Stromal cell of bone marrow (primary cell): ENCODE measurements around the gene PITPNM2.
A peak's percentile ranks its signal among the peaks of the same experiment; 100 is the strongest.
"Not testable (repeated sequence)": the region's sequence is repeated elsewhere in the genome, so short reads cannot be mapped to it uniquely, and the experiment has no call there.

Source experiments
- DNase-seq: peaks from one replicate; pipeline ENCODE4 v3.0.0-alpha.2; 2012; ENCODE audit warnings: low read depth

The PITPNM2 gene

DNA sequence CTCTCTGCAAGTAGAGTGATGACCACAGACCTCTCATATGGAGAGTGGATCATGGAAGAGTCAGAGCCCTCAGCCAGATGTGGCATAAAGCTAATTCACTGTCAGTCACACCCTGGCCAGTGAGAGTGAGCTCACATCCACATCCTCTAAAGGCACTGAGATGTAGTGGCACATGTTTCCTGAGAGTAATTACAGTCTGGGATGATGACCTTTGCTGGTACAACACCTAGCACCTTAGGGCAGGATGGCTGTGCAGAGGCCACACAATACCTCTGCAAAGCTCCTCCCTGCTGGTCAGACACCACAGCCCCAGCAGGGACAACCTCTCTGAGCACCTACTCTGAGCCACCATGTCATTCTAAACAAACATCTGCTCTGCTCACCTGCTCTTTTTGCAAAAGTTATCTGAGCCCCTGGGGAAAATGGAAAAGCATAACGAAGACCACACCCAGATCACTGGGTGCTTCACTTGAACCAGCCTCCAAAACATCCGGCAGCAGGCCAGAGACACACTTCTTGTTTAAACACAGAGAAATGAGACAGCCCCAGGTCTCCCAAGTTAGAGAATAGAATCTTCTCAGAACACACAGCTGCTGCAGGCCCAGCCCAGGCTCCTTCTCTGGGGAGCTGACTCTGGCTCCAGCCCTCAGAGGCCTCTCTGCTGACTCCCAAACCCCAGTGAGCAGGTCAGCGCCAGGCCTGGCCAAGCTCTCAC, 30.3 kb downstream of the PITPNM2 start:
- DNase-seq, result no peak

DNA sequence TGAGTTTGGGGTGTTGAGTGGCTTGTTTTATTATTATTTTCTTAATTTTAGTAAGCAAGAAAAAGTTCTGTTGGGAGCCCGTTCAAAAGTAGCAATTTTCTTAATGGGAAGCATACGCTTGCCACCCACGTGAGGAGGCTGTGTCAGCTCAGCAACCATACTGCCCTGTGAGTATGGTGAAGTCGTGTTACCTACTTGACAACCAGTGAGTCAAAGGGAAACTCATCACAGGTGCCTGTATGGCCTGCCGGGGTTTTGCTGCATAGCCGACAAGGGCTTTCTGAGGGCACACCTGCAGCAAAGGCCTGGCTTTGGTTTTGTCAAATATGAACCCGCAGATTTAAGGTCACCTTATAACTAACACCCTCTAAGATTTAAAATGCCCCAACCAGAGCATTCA, 31.1 kb downstream of the PITPNM2 start:
- DNase-seq, result no peak

DNA sequence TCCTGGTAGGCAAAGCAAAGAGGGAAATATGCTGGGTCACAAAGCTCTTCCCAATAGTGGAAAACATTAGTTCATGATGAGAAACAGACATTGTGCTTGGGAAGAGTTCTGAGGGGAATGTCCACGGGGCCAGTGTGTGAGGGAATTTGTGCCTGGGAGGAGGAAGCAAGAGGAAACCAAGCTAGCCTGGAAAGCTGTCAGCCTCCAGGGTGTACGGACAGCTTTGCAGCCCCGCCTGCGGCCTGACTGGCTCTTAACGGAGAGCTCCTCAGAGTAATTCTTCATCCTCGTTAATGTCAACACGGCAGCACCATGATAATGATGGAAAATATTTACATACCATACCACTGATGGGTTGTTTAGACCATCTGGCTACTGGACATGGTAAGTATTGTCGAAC, 32.4 kb downstream of the PITPNM2 start:
- no peak for DNase-seq

DNA sequence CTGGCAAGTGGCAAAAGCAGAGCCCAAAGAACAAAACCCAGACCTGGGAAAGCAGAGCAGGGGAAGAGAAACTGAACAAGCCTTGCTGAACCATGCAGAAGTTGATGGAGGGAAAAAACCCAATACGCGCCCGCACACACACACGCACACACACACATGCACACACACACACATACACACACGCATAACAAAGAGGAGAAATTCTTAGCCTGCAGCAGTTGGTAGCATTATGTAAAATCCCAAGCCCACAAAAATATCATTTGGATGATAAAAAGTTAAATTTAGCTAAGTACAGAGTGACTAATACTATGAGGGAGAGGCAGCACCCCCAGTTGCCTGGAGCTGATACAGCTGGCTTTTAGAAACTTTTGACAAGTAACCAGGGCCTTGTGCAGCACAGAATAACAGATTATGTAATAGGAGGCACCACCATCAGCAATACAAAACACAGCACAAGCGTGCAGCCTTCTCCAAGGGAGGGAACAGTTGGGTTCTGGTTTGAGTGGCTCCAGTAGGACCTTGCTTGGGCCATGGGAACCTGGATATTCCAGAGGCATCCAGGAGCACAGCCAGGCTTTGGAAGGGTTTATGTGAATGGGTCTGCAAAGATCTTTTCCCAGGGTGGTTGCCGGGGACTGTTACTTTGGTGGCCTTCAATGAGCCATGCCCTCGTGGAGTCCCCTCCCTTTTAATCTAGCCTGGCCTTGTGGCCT, 35.3 kb downstream of the PITPNM2 start:
- peak; percentile 93 for DNase-seq

DNA sequence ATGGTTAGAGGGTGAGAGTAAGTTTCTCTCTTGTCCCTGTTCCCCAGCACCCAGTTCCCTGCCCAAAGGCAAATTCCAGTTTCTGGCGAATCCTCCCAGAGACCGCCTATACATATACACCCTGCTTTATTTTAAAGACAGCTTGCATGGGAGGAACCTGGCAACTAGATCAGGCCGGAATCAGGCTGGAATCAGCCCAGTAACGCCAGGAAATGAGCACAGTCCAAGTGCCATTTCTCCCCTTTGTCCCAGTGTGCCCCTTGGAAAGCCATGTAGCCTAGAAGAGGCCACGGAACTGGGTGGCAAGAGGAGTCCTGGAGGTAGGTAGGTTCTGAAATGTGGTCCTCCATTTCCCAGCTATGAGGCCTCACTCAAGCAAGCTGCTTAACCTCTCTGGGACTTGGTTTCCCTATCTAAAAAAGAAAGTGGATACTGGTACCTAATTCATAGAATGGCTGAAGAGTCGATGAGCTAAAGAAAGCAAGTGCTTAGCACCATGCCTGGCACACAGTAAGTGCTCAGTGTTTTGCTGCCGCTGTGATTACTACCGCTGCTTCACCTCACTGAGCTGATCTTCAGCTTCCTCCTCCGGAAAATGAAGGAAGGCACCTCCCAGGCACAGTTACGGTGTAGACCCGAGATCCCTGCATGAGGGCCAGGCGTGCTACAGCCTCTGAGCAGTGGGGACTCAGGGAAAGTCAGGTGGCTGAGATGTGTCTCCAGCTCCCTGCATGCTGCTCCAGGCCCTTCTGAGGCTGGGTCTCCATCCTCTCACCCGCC, 36.4 kb downstream of the PITPNM2 start:
- no peak for DNase-seq

DNA sequence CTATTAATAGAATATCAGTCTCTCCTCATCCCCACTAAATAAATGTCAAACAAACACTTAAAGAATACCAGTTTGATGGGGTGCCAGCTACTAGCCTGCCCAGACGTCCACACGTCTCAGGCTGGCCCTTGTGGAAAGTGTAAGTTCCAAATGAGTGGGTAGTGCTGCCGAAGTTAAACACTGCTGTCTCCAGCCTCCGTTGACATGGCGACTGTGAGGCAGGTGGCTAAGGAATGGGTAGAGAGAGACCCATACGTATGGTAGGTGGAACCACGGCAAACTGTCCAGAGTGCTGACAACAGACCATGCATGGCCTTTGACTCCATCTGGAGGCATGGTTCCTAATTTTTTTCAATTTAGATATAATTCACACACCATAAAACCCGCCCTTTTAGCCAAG, 37.9 kb downstream of the PITPNM2 start:
- DNase-seq, result no peak

DNA sequence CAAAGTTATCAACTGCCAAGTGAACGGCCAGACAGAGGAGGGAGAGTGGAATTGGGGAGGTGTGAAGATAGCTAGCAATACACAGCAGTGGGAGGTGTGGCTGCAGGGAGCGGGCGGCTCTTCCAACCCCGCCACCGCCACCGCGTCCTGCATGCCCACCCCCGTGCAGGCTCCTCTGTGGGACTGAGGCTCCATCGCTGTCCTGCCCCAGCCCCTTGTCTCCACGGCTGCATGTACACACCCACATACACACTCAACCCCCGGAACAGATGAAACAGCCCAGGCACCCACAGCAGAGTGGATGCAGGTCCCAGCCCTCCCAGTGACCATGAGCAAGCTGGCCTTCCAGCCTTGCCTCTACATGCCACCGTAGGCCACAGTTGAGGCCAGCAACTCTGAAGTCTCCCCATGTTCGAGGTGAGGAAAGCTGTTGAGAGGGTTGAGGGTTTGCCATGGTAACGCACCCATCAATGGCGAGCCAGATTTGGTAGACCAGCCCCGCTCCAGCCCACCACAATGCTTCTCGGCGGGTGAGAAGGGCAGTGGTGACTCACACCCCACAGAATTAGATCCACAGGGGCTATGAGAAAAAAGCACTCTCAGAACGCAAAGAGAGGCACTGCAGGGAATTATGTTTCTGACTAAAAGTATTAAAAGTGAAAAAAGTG, 39.3 kb downstream of the PITPNM2 start:
- DNase-seq, result no peak

DNA sequence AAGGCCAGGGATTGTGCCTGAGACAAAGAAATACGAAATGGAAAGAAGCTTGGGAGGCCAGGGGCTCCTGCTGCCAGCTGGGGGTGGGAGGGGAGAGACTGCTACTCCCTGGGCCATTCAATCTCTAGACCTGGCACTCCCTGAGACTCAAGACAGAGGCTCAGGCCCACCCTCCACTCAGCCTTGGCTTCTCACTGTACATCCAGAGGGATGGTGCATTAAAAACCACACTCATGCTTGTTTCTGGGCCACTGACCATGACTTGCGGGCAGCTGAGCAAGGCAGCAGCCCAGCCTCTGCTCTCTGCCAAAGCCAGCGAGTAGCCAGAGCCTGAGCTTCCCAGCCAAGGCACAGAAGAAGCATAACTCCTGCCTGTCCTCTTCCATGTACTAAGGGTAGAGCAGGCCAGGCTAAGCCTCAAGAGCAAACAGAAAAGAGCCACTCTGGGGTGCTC, 41.5 kb downstream of the PITPNM2 start:
- DNase-seq, result no peak

DNA sequence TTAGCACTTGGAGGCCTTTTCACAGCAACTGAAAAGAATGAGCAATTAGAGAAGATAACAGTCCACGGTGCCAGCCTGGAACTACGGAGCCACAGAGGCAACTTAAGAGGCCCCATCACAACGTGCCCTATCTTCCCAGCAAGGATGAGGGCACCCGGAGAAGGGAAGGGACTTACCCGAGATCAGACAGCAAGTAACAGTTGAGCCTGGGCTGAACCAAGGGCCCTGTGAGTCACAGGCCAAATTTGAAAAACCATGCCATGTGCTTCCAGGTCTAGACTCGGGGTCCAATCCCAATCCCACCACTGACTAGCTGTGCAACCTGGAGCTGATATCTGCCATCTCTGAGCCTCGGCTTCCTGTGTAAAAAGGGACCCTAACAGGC, 42.2 kb downstream of the PITPNM2 start:
- DNase-seq, result no peak

DNA sequence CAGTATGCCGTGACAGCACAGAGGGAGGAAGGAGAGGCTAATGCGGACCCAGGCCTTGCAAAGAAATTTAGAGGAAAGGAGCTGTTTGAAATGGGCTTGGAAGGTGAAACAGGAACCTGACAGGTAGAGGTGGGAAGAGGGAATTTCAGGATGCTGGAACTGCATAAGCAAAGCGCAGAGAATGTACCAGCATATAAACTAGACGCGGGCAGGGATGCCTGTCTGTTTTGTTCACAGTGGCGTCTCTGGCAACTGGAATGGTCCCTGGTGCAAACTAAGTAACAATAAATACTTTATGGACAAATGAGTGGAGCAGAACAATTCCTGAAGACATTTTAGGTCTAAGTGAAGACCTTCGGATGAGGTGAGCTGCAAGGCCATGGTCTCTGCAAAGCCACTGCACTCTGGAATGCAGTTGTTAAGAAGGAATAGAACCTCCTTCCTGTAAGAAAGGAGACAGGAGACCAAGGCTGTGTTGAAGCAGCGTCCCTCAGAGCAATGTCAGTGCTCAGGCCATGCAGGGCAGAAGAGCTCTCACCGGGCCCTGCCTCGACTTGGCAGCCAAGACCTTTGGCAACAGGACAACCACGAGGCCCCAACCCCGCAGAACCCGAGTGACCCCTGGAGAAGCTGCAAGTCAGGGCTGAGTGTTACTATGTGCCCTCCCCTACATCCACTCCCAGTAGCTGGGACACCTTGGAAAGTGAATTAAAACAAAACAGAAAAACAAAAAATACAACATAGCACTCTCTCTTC, 42.8 kb downstream of the PITPNM2 start:
- DNase-seq, result no peak

DNA sequence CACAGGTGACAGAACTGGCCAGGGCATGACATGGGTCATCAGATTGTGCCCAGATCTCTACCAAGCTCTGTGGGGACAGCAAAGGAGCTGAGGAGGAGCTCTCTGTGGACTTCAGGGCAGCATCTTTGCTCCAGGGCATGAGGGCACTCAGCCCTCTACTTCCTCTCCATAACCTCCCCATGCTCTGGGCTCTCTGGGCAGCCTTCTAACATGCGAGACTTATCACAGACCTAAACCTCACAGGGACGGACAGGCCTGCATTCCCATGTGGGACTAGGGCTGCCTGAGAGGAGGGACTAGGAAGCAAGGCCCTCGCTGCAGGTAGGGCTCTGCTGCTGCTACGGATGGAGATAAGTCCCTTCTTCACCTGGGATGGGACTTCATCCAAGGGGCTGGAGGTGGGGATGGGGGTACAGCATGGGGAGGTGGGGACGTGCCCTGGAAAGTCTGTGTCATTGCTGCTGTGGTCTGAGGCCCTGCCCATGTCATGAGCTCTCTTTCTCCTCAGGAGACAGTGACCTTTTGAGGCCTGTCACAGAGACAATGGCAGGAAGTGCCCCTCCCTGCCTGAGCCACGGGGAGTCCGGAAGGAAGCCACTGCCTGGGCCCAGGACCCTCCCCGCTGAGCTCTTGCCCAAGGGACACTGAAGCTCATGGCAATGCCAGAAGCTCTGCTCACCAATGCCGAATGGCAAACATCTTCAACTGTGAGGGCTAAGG, 44.1 kb downstream of the PITPNM2 start:
- no peak for DNase-seq

DNA sequence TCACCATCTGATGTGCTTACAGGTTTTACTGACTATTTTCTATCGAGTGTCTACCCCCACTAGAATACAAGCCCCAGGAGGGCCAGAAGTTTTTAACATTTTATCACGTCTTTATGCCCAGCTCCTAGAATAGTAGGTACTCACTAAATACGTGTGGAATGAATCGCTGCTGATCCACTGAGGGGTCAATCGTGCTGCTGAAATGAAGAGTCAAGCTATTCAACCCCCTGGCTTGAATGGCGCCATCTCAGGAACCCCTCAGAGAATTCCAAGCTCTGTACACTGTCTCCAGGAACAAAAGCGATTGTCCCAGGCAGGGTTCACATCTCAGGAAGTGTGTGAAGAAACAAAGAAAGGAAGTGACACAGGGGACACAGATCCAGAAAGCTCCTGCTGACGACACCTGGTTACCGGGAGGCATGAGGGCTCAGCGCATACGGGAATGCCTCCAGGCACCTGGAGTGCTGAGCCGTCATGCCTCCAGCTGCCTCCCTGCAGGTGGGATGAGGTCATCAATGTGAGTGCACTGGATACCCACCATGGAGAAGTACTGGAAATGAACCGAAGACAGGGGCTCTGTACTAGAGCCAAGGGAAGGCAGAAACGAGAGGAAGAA, 45.6 kb downstream of the PITPNM2 start:
- DNase-seq, result no peak

DNA sequence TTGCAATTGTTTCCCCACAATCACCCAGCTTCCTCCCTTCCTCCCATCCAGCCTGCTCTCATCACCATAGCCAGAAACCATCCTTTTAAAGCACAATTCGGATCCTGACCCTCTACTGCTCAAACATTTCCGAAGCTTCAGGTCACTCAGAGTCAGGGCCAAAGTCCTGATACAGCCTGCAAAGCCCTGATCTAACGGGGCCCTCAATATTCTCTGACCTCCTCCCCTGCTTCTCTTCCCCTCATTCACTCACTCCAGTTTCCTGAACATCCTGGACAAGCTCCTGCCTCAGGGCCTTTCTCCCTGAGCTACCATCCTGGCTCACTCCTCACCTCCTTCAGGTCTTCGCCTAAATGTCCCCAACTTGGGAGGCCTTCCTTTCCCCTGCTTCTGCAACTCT, 46.1 kb downstream of the PITPNM2 start:
- no peak for DNase-seq

DNA sequence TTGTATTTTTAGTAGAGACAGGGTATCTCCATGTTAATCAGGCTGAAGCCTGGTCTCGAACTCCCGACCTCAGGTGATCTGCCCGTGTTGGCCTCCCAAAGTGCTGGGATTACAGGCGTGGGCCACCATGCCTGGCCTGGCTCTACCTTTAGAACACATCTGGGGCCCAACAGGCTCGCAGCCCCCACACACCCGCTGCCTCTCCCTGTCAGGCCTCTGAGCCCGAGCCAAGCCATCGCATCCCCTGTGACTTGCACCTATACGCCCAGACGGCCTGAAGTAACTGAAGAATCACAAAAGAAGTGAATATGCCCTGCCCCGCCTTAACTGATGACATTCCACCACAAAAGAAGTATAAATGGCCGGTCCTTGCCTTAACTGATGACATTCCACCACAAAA, 46.8 kb downstream of the PITPNM2 start:
- not testable (repeated sequence) for DNase-seq

DNA sequence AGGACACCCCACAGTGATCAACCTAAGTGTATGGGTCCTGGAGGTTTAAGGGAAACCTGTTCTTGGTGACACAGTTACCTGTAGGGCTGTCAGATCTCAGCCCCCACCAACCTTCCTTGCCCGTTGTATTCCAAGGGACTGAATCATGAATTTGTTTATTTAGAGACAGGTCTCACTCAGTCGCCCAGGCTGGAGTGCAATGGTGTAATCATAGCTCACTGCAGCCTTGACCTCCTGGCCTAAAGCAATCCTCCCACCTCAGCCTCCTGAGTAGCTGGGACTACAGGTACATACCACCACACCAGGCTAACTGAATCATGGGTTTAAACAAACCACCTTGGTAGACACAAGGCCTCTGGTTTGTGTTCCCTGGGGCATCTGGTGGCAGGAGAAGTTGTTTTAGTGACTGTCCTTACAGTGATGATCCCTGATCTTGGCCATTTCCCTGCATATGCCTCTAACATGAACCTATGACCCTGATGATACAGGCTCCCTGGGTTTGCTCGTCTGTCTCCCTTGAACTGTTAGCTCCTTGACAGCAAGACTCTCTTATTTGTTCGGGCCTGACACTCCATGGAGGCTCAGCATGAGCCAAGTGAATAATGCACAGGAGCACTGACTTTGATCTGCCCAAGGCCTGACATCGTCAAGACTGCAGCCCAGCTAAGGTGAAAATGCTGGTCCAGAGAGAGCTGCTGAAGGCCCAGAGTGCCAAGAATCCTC, 47.9 kb downstream of the PITPNM2 start:
- no peak for DNase-seq

DNA sequence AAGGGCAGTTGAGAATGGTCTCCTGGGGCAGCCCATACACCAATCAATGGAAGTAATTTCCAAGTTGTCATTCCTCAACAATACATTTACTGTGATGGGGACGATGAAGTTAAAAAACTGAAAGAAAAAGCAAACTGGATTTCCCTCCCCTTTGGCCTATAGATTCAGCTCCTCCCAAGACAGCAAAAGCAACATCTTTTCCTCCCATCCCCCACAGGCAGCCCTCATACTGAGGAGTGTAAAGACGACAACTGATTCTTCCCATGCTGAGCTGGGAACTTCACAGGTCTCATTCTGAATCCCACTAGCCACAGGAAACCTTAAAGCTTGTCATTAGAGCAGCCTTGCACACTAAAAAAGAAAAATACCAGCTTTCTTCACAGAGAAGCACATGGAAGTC, 48.5 kb downstream of the PITPNM2 start:
- DNase-seq, result no peak

DNA sequence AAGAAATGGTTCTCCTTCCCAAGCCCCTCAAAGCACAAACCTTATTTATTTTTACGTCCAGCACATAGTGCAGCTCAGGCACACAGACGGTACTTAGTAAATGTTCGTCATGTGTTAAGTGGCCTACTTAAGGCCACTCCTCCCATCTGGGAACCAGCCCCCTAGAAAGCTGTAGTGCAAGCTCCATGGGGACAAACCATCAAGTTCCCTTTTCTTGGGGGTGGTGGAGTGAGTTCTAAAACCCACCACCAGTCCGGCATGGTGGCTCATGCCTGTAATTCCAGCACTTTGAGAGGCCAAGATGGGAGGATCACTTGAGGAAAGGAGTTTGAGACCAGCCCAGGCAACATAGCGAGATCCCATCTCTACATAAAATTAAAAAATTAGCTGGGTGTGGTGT, 49.4 kb downstream of the PITPNM2 start:
- no peak for DNase-seq
